NCI-H1694 (cell line): Measurements from ENCODE around the gene ABLIM2.

Source experiments
- DNase-seq: peaks from one replicate; lab custom pipeline; 2025; lab: John Stamatoyannopoulos, UW

The ABLIM2 gene

DNA sequence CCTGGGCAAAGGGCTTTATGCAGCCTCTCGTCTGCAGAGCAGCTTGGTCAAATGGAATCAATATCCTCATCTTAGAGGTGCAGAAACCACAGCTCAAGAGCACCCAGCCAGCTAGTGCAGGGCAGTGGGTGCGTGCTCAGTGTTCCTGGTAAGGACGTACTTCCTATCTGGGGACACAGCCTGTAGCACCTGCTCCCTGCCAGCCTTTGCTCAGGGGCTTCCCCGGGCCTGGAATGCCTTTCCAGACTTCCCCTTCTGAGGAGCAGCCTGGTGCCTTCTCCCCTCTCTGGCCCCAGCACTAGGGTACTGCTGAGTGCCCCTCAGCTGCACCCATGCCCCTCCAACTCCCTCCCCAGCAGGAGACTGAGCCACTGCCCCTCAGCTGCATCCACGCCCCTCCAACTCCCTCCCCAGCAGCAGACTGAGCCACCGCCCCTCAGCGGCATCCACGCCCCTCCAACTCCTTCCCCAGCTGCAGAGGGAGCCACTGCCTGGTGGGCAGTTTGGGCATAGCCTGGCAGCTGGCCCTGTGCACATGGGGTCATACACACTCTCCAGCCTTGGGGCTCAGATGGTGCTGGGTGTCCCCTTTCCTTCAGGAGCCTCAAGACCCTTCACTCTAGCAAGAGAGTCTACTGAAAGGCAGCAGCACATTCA is 176.7 kb downstream of the ABLIM2 start:
- DNase-seq = no peak

DNA sequence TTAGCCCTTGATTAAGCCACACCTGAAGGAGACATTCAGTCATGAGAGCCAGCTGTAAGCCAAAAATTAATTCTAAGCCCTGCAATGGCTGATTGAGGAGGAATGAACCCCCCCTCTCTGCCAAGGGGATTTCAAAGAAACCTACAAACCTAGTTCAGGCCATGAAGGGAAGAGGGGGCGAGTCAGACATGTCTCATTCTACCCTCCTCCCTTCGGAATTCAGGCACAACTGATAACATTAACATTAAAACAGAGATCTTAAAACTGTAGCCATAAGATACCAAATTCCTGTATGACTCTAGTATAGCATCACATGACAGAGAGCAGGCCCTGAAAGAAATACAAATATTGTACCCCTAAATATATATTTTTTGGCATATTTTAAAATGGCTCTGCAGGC is 178.6 kb downstream of the ABLIM2 start:
- DNase-seq = no peak

- no peak for DNase-seq
These were observed 179.0 kb downstream of the ABLIM2 start for GRCh38 chr4:7979652-7979968.

- no peak for DNase-seq
These were observed 179.5 kb downstream of the ABLIM2 start for GRCh38 chr4:7978907-7979651.

DNA sequence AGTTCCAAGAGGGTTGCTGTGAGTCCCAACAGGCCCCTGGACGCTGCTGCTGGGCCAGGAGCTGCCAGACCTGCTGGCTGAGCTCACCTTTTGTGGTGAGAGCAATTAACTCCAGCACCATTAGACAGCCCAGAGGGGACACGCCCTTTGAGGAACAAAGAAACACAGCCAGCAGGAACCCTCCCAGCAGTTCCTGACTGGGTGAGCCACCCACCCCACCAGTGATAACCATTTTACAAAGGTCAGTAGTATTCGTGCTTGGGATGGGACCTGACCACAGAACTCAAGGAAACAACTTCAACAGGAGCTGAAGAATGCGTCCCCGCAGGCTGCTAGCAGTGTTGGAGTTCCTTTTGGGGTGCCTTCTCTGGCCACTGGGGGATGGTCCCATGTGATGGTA is 180.1 kb downstream of the ABLIM2 start:
- DNase-seq = no peak

DNA sequence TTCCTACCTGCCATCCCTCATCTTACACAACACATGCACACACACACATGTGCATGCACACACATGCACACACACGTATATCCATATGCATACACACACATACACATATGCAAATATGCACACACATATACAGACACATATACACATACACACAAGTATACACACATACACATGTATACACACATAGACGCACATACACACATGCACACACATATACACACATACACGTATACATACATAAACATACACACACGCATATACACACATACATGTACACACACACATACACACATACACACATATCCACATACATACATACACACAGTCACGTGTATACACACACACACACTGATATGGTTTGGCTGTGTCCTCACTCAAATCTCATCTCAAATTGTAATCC is 182.0 kb downstream of the ABLIM2 start:
- DNase-seq = no peak

- DNase-seq = peak; percentile 7
These were observed 182.6 kb downstream of the ABLIM2 start for GRCh38 chr4:7976025-7976424.

DNA sequence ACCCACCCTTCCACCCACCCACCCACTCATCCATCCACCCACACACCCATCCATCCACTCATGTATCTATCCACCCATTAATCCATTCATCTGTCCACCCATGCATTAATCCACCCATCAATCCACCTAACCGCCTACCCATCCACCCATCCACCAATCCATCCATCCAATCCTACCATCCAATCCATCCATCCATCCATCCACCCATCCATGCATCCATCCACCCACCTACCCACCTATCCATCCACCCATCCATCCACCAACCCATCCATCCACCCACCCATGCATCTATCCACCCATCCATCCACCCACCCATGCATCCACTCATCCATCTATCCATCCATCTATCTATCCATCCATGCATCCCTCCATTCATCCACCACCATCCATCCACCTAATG is 184.2 kb downstream of the ABLIM2 start:
- no peak for DNase-seq

GRCh38 chr4:7973545-7973981 is 185.1 kb downstream of the ABLIM2 start:
- DNase-seq = no peak

DNA sequence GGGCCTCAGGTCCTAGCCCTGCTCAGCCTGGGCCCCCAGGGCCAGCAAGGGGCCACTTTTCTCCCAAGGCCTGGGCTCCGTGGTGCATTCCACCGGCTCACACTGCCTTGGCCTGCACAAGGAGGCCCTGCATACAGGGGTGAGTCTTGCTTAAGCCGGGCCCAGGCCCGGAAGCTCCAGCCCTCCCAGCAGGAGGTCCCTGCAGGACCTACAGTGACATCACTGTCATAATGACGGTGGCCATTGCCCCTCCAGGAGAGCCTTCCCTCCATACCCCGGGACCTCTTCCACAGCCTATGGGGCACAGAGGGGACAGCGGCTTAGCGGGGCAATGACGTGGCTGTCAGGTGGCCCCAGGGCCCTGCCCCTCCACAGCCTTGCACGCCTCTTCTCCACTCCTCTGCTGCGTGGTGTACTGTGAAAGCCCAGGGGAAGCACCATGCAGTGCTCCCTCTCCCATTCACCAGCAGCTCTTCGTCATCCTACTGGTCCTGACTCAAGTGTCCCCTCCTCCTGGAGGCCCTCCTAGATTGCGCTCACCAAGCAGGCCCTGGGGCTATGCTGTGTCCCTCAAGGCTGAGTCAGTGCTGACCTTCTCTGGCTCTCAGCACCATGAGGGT is 186.6 kb downstream of the ABLIM2 start:
- DNase-seq = no peak

DNA sequence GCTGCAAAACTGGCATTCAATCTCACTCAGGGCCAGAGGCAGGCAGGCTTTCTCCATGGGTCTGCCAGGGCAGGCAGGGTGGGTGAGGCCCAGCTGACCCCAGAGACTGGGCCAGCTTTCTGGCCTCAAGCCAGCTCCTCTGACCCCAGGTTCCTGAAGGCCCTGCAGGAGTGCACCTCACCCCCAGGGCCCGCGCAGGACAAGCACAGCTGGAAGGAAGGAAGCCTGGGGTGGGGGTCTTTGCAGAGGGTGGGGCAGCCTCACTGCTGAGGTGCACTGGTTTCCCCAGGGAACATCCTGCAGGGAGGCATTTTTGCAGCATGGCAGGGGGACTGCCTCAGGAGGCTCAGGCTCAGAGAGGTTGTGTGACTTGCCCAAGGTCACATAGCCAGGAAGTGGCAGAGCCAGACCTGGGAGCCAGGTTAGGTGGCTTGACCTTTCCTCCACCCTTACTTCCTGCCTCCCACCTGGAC is 187.4 kb downstream of the ABLIM2 start:
- DNase-seq = no peak

- no peak for DNase-seq
These were observed 188.2 kb downstream of the ABLIM2 start for GRCh38 chr4:7970361-7970946.

- DNase-seq = no peak
These were observed 190.2 kb downstream of the ABLIM2 start for GRCh38 chr4:7968262-7968896.

DNA sequence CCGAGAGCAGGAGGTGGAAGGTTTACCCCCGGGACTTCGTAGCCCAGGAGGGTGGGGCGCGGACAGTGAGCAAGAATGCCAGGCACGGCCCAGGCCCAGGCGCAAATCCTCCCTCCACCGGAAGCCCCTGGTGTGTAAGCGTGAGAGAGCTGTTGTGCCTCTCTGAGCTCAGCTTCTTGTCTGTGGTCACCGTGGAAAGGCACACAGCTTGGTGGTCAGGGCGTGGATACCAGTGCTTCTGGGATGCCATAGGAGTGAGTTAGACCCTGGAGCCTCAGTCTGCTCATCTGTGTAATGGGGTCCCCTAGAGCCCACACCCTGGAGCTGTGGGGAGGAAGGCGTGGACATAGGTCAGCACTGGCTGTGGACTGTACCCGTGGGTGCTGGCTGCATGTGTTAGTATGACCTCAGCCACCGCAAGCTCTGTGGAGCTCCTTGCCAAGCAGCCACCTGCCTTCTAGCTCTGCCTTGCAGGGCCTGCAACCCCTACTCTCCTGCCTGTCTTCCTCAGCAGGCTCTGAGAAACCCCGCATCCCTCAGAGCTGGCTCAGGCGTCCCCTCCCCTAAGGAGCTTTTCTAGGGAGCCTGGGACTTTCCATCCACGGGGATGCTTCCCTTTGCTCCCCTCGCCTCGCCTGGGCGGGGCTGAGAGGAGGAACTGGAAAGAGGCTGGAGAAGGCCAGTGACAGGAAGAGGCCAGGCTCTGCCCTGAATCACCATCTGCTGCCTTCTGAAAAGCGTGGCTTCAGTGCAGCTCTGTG is 190.9 kb downstream of the ABLIM2 start:
- DNase-seq = no peak

DNA sequence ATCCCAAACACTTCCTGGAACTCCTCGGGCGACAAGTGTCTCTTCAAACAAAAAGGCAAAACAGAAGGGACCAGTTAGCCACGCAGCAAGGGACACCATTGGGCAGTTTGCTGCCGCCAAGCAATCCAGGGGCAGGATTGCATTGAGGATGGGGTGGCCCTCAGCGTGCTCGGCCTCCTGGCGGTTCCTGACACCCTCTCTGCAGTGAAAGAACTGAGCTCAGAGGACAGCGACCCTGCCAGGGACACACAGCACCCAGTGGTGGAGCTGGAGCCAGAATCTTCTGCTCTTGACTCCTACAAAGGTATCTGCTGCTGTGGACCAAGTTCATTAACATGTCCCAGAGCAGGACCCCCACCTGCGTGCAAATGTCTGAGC is 191.6 kb downstream of the ABLIM2 start:
- DNase-seq = no peak

DNA sequence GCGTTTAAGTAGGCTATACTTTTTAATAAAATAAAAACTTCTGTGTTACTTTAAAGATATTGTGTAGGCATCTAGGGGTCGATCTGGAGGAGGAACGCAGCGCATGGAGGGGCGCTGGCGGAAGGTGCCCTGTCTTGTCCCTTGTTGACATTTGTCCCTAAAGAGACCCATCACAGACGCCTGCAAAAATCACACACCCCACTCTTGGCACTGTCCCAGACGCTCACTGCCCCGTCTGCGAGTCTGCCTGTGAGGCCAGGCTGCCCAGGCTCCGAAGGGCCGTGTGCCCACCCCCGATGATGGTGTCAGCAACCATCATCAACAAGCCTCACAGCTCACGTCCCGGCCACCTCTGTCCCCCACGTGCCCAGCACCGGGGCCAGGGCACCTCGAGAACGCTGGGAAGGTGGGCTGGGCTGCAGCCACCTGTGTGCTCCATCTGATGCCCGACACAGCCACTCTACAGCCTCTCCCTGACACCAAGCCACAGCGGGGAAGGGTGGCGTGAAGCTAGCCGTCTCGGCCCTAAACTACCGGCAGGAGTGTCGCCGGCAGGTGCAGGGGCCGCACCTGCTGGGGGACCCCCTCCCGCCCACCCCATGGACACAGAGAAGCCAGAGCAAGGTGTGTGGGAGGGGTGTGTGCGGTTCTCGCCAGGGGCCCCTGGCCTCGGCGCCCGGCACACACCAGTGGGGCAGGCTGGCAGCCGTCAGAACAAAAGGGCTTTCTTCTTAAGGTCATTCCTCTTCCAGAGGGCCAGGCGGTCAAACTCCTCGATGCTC is 192.1 kb downstream of the ABLIM2 start:
- DNase-seq = no peak

GRCh38 chr4:7964890-7965662 is 193.5 kb downstream of the ABLIM2 start:
- no peak for DNase-seq

- no peak for DNase-seq
These were observed 194.2 kb downstream of the ABLIM2 start for GRCh38 chr4:7964459-7964858.

- DNase-seq = no peak
These were observed 194.9 kb downstream of the ABLIM2 start for GRCh38 chr4:7963691-7964090.
